ENCODE measurements around the gene LRIG1. TPM values are rescaled to one million over a fixed set of nuclear protein-coding genes. Genes with fewer than 3 reads are reported as not detected.
A peak's percentile ranks its signal among the peaks of the same experiment; 100 is the strongest.

LRIG1 gene
- total RNA-seq, 6 experiments from 2014 or later: 15.8 to 23.2 (median 17.8) TPM

GRCh38 chr3:66407611-66408218, 93.1 kb downstream of the LRIG1 start:
- ATAC-seq (peak; percentile 77 to 90 (median 84)), DNase-seq (peak; percentile 69 to 78 (median 78))
- intact Hi-C loops (cut with DNase I): loop anchor here in 1 of 2 donors (5.0 kb wide), 1 partner anchor 410 kb away; no protein-coding TSS in a partner anchor
- H3K4me1 ChIP-seq: peaks cover 2 to 39% (median 8%) of the 10 kb centered on the region in 4 donors
- no peaks in the 10 kb centered on the region for H3K27me3 ChIP-seq
- peaks cover 0 to 16% (median 3%) of the 10 kb centered on the region in 4 donors for H3K36me3 ChIP-seq
- TF ChIP-seq POLR2A (IDR thresholded peaks at IDR 0.05): no peak
- TF ChIP-seq, protein P1, sequence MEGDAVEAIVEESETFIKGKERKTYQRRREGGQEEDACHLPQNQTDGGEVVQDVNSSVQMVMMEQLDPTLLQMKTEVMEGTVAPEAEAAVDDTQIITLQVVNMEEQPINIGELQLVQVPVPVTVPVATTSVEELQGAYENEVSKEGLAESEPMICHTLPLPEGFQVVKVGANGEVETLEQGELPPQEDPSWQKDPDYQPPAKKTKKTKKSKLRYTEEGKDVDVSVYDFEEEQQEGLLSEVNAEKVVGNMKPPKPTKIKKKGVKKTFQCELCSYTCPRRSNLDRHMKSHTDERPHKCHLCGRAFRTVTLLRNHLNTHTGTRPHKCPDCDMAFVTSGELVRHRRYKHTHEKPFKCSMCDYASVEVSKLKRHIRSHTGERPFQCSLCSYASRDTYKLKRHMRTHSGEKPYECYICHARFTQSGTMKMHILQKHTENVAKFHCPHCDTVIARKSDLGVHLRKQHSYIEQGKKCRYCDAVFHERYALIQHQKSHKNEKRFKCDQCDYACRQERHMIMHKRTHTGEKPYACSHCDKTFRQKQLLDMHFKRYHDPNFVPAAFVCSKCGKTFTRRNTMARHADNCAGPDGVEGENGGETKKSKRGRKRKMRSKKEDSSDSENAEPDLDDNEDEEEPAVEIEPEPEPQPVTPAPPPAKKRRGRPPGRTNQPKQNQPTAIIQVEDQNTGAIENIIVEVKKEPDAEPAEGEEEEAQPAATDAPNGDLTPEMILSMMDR (IDR thresholded peaks at IDR 0.05): peak; percentile 87 to 96 (median 91)
- no peak overlapping the region for H3K27ac ChIP-seq
- H3K9me3 ChIP-seq: no peaks in the 10 kb centered on the region
- H3K4me3 ChIP-seq: no peak overlapping the region
- WGBS (ENCODE audit: insufficient coverage, low coverage, low lambda C conversion rate, missing lambda C conversion rate): 25% methylated on average over 8 of the region's 14 CpGs

- TF ChIP-seq POLR2A (IDR thresholded peaks at IDR 0.05): no peak
- TF ChIP-seq, protein P1 (IDR thresholded peaks at IDR 0.05): no peak
- no peak overlapping the region for H3K27ac ChIP-seq
- no peak for ATAC-seq
- no peak overlapping the region for H3K4me3 ChIP-seq
- intact Hi-C loops (cut with DNase I): loop anchor here in 1 of 2 donors (5.0 kb wide), 1 partner anchor 410 kb away; no protein-coding TSS in a partner anchor
- 67% methylated on average over 7 of the region's 17 CpGs for WGBS (ENCODE audit: insufficient coverage, low coverage, low lambda C conversion rate, missing lambda C conversion rate)
- H3K27me3 ChIP-seq: no peaks in the 10 kb centered on the region
- H3K9me3 ChIP-seq: no peaks in the 10 kb centered on the region
- DNase-seq: no peak
- peaks cover 0 to 12% (median 0%) of the 10 kb centered on the region in 4 donors for H3K36me3 ChIP-seq
- peaks cover 2 to 39% (median 8%) of the 10 kb centered on the region in 4 donors for H3K4me1 ChIP-seq
Measured at GRCh38 chr3:66406831-66407610, 93.8 kb downstream of the LRIG1 start.

- TF ChIP-seq POLR2A (IDR thresholded peaks at IDR 0.05): no peak
- TF ChIP-seq, protein P1 (IDR thresholded peaks at IDR 0.05): no peak
- intact Hi-C loops (cut with DNase I): loop anchor here in 1 of 2 donors (5.0 kb wide), 1 partner anchor 411 kb away; no protein-coding TSS in a partner anchor
- ATAC-seq: peak; percentile 23 to 82 (median 66)
- Histone ChIP-seq H3K4me1 (peaks cover 2 to 39% (median 8%) of the 10 kb centered on the region in 4 donors), H3K27ac (peak overlapping the region in 1 of 3 donors; percentile 36), H3K4me3 (no peak overlapping the region), H3K9me3 (no peaks in the 10 kb centered on the region), H3K27me3 (no peaks in the 10 kb centered on the region), H3K36me3 (peaks cover 0 to 9% (median 0%) of the 10 kb centered on the region in 4 donors)
- 27% methylated on average over 5 of the region's 5 CpGs for WGBS (ENCODE audit: insufficient coverage, low coverage, low lambda C conversion rate, missing lambda C conversion rate)
- peak in 2 of 3 donors; percentile 80 to 86 for DNase-seq
Measured at GRCh38 chr3:66406163-66406562, 94.7 kb downstream of the LRIG1 start.

DNA sequence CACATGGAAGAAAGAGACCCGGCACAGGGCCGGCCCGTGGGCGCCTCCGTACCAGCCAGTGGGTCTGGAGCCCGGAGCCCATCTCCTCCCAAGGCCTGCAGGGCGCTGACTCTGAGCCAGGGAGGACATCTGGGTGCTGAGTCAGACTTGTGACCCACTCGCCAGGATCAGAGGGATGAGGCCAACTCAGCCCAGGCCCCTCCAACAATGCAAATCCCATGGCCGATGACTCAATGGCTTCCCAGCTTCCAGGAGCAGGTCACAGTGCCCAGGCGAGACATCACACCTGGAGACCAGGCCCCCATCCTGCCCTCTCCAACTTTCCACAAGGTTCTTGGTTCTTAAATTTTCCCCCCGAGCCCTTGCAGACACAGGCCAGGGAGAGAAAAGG, 95.1 kb downstream of the LRIG1 start:
- peak overlapping the region in 1 of 3 donors; percentile 36 for H3K27ac ChIP-seq
- H3K36me3 ChIP-seq: peaks cover 0 to 8% (median 0%) of the 10 kb centered on the region in 4 donors
- no peaks in the 10 kb centered on the region for H3K27me3 ChIP-seq
- TF ChIP-seq POLR2A (IDR thresholded peaks at IDR 0.05): no peak
- TF ChIP-seq, protein P1 (IDR thresholded peaks at IDR 0.05): no peak
- H3K4me1 ChIP-seq: peaks cover 2 to 39% (median 8%) of the 10 kb centered on the region in 4 donors
- no peaks in the 10 kb centered on the region for H3K9me3 ChIP-seq
- DNase-seq: no peak
- intact Hi-C loops (cut with DNase I): loop anchor here in 1 of 2 donors (5.0 kb wide), 1 partner anchor 412 kb away; no protein-coding TSS in a partner anchor
- WGBS (ENCODE audit: insufficient coverage, low coverage, low lambda C conversion rate, missing lambda C conversion rate): 65% methylated on average over 2 of the region's 11 CpGs
- no peak overlapping the region for H3K4me3 ChIP-seq
- no peak for ATAC-seq
